Uterus (tissue), 4 donors: ENCODE measurements around the gene SDHC. TPM values are rescaled to one million over a fixed set of nuclear protein-coding genes. Genes with fewer than 3 reads are reported as not detected.

Source experiments
- DNase-seq, 2 donors: peaks; one replicate each; pipeline ENCODE4 v3.0.0-alpha.2; 2019 to 2020
- H3K27ac ChIP-seq, 2 donors: fragments of 200-600 bp; sonication (generic); 1 replicate in 1 of 2; 2 replicates in 1 of 2; pipeline ENCODE4 v1.5.1; 2016 to 2018
- H3K27me3 ChIP-seq, 2 donors: fragments of 200-600 bp; sonication (generic); one replicate each; pipeline ENCODE4 v1.5.1; 2018 to 2019; ENCODE audit warnings: control low read depth in 1 of 2
- H3K36me3 ChIP-seq, 2 donors: fragments of 200-600 bp; sonication (generic); one replicate each; pipeline ENCODE4 v1.5.1; 2019; ENCODE audit warnings: control low read depth in 1 of 2
- H3K4me1 ChIP-seq, 2 donors: fragments of 200-600 bp; sonication (generic); one replicate each; pipeline ENCODE4 v1.5.1; 2018 to 2019; ENCODE audit warnings: control low read depth in 1 of 2
- H3K4me3 ChIP-seq, 2 donors: fragments of 200-600 bp; sonication (generic); 1 replicate in 1 of 2; 2 replicates in 1 of 2; pipeline ENCODE4 v1.5.1; 2018 to 2019; ENCODE audit warnings: mild to moderate bottlenecking in 1 of 2
- H3K9me3 ChIP-seq, 2 donors: fragments of 200-600 bp; sonication (generic); one replicate each; pipeline ENCODE4 v1.5.1; 2019; ENCODE audit warnings: control low read depth in 1 of 2
- POLR2A ChIP-seq, 2 donors: fragments of 450-650 bp; IDR thresholded peaks; one replicate each; pipeline ENCODE4 v1.6.1; 2016; ENCODE audit warnings: antibody characterized with exemption in 2 of 2, mild to moderate bottlenecking in 1 of 2, moderate library complexity in 1 of 2
- intact Hi-C: fragments of 100-400 bp; cut with DNase I; formaldehyde crosslinking; loops from one replicate; pipeline ENCODE4 v1.15.1; 2023; ENCODE audit warnings: low total_unique reads
- total RNA-seq, 4 donors: library from RNA; depleted of rRNA in 3 of 4; stranded (reverse); fragments of >200 nt in 3 of 4; gene quantifications; one replicate each; pipeline versions ENCODE4 v1.1.0 to v1.2.4, GENCODE V29; 2014 to 2023
- TF ChIP-seq, protein P1 (sequence below), 4 experiments: fragments of 200-600 bp in 2 of 4; fragments of 450-650 bp in 2 of 4; sonication (generic) in 2 of 4; IDR thresholded peaks; one replicate each; pipeline ENCODE4 v1.5.1; 2016 to 2019; ENCODE audit warnings: antibody characterized with exemption in 4 of 4, mild to moderate bottlenecking in 2 of 4, moderate library complexity in 1 of 4
- donor health status: DM: yes; HTN: yes; CAD: no.

Gene SDHC, protein sequence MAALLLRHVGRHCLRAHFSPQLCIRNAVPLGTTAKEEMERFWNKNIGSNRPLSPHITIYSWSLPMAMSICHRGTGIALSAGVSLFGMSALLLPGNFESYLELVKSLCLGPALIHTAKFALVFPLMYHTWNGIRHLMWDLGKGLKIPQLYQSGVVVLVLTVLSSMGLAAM
- total RNA-seq = 100 to 1,000 TPM in 1 of 4 donors, 10 to 100 TPM in 3; 28.5 to 127 (median 55.8) TPM

DNA sequence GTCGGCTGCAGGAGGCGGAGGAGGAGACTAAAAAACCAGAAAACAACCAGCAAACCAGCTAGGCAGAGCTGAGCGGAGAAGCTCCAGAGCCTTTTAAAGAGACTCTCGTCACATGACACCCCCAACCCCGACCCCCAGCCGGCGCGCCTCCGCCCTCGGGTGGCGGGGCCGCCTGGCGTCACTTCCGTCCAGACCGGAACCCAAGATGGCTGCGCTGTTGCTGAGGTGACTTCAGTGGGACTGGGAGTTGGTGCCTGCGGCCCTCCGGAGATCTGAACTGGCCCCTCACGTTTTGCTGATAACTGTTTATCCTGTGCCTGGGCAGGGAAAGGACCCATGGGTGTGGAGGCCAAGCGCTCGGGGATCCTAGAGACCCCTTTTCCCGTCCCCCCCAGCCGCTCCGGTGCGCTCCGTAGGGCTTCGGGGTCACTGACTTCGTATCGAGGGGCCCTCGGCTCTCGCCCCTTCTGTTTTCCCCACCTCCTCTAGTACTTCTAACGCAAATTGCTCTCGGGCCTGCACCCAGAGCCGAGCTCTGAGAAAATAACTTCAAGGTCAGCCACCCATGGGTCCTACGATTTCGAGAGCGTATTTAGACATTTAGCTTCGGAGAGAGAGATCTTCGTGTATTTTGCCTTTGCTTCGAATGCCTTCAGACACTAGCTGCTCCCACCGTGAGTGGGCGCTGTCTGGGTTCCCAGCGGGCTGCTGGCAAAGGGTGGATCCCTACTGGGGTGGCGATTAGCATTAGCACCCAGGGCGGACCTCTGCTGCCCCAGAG lies at the start of gene SDHC:
TSS of gene SDHC (plus strand) at position 181 of the 781 bp plus-strand sequence. CDS start at position 206, 25 bp downstream.
- peaks cover 0 to 7% of the 10 kb centered on the region in 2 donors for H3K4me1 ChIP-seq
- H3K9me3 ChIP-seq = no peaks in the 10 kb centered on the region
- H3K27me3 ChIP-seq = no peaks in the 10 kb centered on the region
- intact Hi-C loops = no loop called here
- TF ChIP-seq, protein P1, sequence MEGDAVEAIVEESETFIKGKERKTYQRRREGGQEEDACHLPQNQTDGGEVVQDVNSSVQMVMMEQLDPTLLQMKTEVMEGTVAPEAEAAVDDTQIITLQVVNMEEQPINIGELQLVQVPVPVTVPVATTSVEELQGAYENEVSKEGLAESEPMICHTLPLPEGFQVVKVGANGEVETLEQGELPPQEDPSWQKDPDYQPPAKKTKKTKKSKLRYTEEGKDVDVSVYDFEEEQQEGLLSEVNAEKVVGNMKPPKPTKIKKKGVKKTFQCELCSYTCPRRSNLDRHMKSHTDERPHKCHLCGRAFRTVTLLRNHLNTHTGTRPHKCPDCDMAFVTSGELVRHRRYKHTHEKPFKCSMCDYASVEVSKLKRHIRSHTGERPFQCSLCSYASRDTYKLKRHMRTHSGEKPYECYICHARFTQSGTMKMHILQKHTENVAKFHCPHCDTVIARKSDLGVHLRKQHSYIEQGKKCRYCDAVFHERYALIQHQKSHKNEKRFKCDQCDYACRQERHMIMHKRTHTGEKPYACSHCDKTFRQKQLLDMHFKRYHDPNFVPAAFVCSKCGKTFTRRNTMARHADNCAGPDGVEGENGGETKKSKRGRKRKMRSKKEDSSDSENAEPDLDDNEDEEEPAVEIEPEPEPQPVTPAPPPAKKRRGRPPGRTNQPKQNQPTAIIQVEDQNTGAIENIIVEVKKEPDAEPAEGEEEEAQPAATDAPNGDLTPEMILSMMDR (IDR thresholded peaks at IDR 0.05) = peak in 2 of 4 experiments; percentile 4 to 32
- TF ChIP-seq POLR2A (IDR thresholded peaks at IDR 0.05) = peak; percentile 71 to 75
- peak within 1 kb of the TSS; percentile 78 to 95 for H3K4me3 ChIP-seq
- no peaks in the 10 kb centered on the region for H3K36me3 ChIP-seq
- DNase-seq = peak; percentile 88
- H3K27ac ChIP-seq = peak within 1 kb of the TSS; percentile 91 to 94

DNA sequence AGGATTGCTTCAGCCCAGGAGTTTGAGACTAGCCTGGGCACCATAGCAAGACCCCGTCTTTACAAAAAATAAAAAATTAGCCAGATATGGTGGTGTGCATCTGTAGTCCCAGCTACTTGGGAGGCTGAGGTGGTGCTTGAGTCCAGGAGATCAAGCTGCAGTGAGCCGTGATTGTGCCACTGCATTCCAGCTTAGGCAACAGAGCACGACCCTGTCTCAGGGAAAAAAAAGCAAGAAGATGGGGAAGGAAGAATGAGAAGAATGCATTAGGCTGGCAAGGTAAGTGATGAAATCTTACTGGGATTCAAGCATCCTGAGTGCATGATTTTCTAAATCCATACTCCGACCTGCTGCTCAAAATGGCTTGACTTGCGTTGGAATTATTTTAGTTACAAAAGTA lies 48.9 kb upstream of the SDHC start:
- Histone ChIP-seq H3K9me3 (no peaks in the 10 kb centered on the region), H3K4me3 (no peak overlapping the region), H3K4me1 (no peaks in the 10 kb centered on the region), H3K27ac (no peak overlapping the region), H3K27me3 (no peaks in the 10 kb centered on the region), H3K36me3 (no peaks in the 10 kb centered on the region)
- no peak for DNase-seq
- intact Hi-C loops = no loop called here
- TF ChIP-seq POLR2A (IDR thresholded peaks at IDR 0.05) = no peak
- TF ChIP-seq, protein P1 (IDR thresholded peaks at IDR 0.05) = no peak

DNA sequence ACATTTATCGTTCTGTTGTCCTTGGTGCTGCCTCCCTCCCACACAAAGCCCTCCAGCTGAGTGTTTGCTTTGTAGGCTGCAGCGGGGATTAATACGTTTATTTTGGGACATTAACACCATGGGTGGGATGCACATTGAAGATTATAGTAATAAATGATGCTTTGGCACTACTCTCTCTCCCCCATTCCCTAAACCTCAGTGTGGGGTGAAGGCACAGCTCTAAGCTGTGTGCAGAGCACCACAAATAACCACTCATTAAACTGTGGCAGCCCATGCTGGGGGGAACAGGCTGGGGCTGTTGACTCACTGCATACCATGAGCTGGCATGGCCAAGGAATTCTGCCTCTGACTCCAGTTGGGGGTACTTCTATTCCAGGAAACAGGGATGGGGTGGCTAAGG lies 48.0 kb upstream of the SDHC start:
- no peak overlapping the region for H3K4me3 ChIP-seq
- H3K27ac ChIP-seq = no peak overlapping the region
- no peaks in the 10 kb centered on the region for H3K36me3 ChIP-seq
- H3K9me3 ChIP-seq = no peaks in the 10 kb centered on the region
- TF ChIP-seq, protein P1 (IDR thresholded peaks at IDR 0.05) = no peak
- no peak for TF ChIP-seq POLR2A (IDR thresholded peaks at IDR 0.05)
- intact Hi-C loops = no loop called here
- H3K27me3 ChIP-seq = no peaks in the 10 kb centered on the region
- H3K4me1 ChIP-seq = no peaks in the 10 kb centered on the region
- DNase-seq = no peak

DNA sequence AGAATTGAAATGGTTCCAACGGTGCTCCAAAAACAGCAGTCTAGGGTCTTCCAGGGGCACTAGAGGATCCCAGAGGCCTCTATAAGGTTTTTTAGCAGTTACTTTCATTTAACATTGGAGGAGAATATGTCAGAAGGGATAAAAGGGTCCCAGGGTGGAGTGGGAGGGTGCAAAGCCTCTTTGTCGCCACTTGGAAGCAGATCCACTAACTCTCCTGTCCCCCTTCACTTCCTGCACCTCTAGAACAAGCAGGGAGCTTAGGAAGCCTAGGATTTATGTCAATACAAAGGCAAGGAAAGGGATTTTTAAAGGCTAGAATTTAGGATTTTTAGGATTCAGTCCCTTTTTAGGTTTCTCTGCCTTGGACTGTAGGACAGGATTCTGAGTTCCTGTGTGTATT lies 47.3 kb upstream of the SDHC start:
- no peaks in the 10 kb centered on the region for H3K36me3 ChIP-seq
- H3K4me1 ChIP-seq = no peaks in the 10 kb centered on the region
- no peak overlapping the region for H3K4me3 ChIP-seq
- TF ChIP-seq, protein P1 (IDR thresholded peaks at IDR 0.05) = no peak
- no peak for TF ChIP-seq POLR2A (IDR thresholded peaks at IDR 0.05)
- H3K27ac ChIP-seq = no peak overlapping the region
- no peaks in the 10 kb centered on the region for H3K27me3 ChIP-seq
- intact Hi-C loops = no loop called here
- no peak for DNase-seq
- H3K9me3 ChIP-seq = no peaks in the 10 kb centered on the region

DNA sequence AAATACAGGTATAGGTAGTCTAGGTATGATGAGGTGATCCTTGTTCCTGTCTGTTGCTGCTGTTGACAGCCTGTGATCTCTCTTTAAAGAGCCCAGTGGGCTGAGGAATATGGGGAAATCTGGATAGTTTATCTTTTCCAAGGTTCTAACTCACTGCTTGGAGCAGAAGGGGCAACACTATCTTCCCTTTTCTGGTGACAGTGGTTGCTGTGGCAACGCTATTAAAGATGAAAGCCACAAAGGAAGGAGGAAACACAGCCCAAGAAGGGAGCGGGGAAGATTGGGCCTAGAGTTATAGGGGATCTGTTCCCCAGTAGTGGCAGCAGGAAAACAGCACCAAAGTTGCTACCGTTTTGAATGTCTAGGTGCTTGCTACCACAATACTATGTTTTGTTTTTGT lies 46.9 kb upstream of the SDHC start:
- Histone ChIP-seq H3K4me3 (no peak overlapping the region), H3K27ac (no peak overlapping the region), H3K4me1 (no peaks in the 10 kb centered on the region), H3K36me3 (no peaks in the 10 kb centered on the region), H3K9me3 (no peaks in the 10 kb centered on the region), H3K27me3 (no peaks in the 10 kb centered on the region)
- DNase-seq = no peak
- intact Hi-C loops = no loop called here
- TF ChIP-seq, protein P1 (IDR thresholded peaks at IDR 0.05) = no peak
- TF ChIP-seq POLR2A (IDR thresholded peaks at IDR 0.05) = no peak
